GM21723 (cell line): ENCODE results near the gene SMAP1.
"Not testable (repeated sequence)": the region's sequence is repeated elsewhere in the genome, so short reads cannot be mapped to it uniquely, and the experiment has no call there.

Experiments used
- ATAC-seq: cut with Tn5 transposase; IDR thresholded peaks from one replicate; pipeline ENCODE4 v1.9.1; 2021; ENCODE audit warnings: mild to moderate bottlenecking, moderate library complexity; ENCODE audit not compliant: unreplicated experiment

SMAP1 gene

GRCh38 chr6:70738028-70738427 is 70.3 kb downstream of the SMAP1 start:
- no peak for ATAC-seq

- no peak for ATAC-seq
Measured at GRCh38 chr6:70739534-70739933, 71.9 kb downstream of the SMAP1 start.

GRCh38 chr6:70740746-70741145 is 73.1 kb downstream of the SMAP1 start:
- ATAC-seq = not testable (repeated sequence)

- ATAC-seq = not testable (repeated sequence)
Measured at GRCh38 chr6:70742462-70742861, 74.8 kb downstream of the SMAP1 start.

- ATAC-seq = no peak
Measured at GRCh38 chr6:70753870-70754380, 86.2 kb downstream of the SMAP1 start.

GRCh38 chr6:70758883-70759282 is 91.2 kb downstream of the SMAP1 start:
- no peak for ATAC-seq

- ATAC-seq = no peak
Measured at GRCh38 chr6:70763754-70764510, 96.2 kb downstream of the SMAP1 start.

- no peak for ATAC-seq
Measured at GRCh38 chr6:70764706-70765105, 97.0 kb downstream of the SMAP1 start.

- ATAC-seq = not testable (repeated sequence)
Measured at GRCh38 chr6:70771351-70771750, 103.7 kb downstream of the SMAP1 start.

GRCh38 chr6:70779934-70780333 is 112.3 kb downstream of the SMAP1 start:
- ATAC-seq = no peak

- ATAC-seq = no peak
Measured at GRCh38 chr6:70790483-70791224, 123.0 kb downstream of the SMAP1 start.

- ATAC-seq = peak; percentile 97
Measured at GRCh38 chr6:70797625-70798024, 129.9 kb downstream of the SMAP1 start.

- no peak for ATAC-seq
Measured at GRCh38 chr6:70806086-70806485, 138.4 kb downstream of the SMAP1 start.

- no peak for ATAC-seq
Measured at GRCh38 chr6:70811788-70812187, 144.1 kb downstream of the SMAP1 start.

- no peak for ATAC-seq
Measured at GRCh38 chr6:70813885-70814284, 146.2 kb downstream of the SMAP1 start.

GRCh38 chr6:70819646-70820045 is 152.0 kb downstream of the SMAP1 start:
- ATAC-seq = no peak

GRCh38 chr6:70820778-70821177 is 153.1 kb downstream of the SMAP1 start:
- no peak for ATAC-seq

- ATAC-seq = no peak
Measured at GRCh38 chr6:70821751-70822150, 154.1 kb downstream of the SMAP1 start.

GRCh38 chr6:70823651-70824050 is 156.0 kb downstream of the SMAP1 start:
- ATAC-seq = peak; percentile 72

GRCh38 chr6:70831427-70831826 is 163.7 kb downstream of the SMAP1 start:
- no peak for ATAC-seq

GRCh38 chr6:70834520-70834919 is 166.8 kb downstream of the SMAP1 start:
- ATAC-seq = no peak

- ATAC-seq = no peak
Measured at GRCh38 chr6:70838907-70839285, 171.2 kb downstream of the SMAP1 start.
